ENCODE results near the gene RAB6D. TPM values are rescaled to one million over a fixed set of nuclear protein-coding genes. Genes with fewer than 3 reads are reported as not detected.
A peak's percentile ranks its signal among the peaks of the same experiment; 100 is the strongest.
"Not testable (repeated sequence)": the region's sequence is repeated elsewhere in the genome, so short reads cannot be mapped to it uniquely, and the experiment has no call there.

The RAB6D gene
- total RNA-seq, 1 experiment from 2014 or later: not detected

DNA sequence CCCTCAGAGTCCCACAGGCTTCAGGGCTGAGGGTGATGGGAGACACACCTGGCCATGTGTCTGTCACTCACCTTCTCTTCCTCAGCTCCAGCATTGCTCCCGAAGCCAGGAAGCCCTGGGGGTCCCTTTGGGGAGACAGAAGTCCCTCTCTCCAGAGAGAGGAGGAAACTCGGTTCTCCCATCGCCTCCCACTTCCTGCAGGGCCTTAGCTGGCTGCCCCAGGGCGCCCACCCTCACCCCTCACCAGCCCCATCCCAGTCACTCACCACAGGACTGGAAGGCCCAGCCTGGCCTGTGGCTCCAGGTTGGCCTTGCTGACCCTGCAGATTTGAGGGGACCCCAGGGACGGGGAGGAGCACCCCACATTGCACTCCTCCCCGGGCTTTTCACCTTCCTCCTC lies 2.7 kb upstream of the RAB6D start:
- no peak for DNase-seq (ENCODE audit: low read depth)

- DNase-seq (ENCODE audit: low read depth): no peak
Measured at GRCh38 chr2:131365452-131365851, 1.5 kb upstream of the RAB6D start.

DNA sequence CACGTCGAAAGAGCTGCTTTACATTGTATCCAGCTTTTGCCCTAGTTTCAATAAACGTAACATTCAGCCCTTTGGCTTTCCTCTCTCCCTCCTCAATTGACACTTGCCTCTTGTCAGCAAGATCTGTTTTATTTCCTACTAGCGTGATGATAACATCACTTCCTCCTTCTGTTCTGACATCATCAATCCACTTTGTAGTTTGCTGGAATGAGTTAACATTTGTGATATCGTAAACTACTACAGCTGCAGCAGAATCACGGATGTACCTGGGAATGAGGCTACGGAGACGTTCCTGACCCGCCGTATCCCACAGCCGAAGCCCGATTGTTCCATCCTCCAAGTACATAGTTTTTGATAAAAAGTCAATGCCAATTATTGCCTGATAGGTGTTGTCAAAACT lies 755 bp downstream of the RAB6D start:
- not testable (repeated sequence) for DNase-seq (ENCODE audit: low read depth)

DNA sequence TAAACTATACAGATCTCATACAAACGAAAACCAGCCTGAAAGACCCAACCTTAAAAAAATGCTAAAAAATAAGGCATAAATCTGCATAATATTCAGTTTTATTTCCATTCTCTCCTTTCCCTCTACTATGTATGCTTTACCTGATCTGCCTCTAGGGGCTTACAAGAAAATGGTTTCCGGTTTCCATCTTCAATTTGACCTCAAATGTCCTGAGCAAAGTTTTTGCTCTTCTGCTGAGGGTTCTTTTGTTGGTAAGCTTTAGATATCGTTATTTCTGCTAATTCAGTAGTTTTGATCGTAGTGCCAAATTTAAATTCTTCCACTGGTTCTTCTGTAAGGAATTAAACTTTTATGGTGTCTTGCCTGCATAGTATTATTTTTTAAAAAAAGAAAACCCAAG lies 2.2 kb downstream of the RAB6D start:
- not testable (repeated sequence) for DNase-seq (ENCODE audit: low read depth)

GRCh38 chr2:131353167-131353697 lies 10.7 kb downstream of the RAB6D start:
- DNase-seq (ENCODE audit: low read depth): not testable (repeated sequence)

DNA sequence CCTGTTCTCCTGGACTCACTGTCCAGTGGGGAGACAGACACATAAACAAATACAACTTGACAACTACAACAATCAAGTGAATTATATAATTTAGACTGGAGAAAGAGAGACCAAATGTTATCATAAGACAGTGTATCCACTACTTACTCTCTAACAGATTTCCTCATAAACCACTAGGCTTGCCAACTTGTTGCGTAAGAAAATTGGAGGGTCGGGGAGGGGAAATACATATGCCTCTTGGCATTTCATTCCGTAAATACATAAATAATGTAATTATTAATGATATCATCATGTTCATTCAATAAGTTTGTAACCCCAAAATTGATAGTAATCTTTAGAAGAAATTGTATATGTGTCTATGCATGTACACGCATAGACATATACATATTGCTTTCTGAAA lies 14.9 kb downstream of the RAB6D start:
- DNase-seq (ENCODE audit: low read depth): no peak

DNA sequence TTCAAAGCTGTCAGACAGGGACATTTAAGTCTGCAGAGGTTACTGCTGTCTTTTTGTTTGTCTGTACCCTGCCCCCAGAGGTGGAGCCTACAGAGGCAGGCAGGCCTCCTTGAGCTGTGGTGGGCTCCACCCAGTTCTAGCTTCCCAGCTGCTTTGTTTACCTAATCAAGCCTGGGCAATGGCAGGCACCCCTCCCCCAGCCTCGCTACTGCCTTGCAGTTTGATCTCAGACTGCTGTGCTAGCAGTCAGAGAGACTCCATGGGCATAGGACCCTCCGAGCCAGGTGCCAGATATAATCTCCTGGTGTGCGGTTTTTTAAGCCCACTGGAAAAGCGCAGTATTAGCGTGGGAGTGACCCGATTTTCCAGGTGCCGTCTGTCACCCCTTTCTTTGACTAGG lies 16.9 kb downstream of the RAB6D start:
- DNase-seq (ENCODE audit: low read depth): not testable (repeated sequence)

- DNase-seq (ENCODE audit: low read depth): not testable (repeated sequence)
Measured at GRCh38 chr2:131339307-131339706, 24.7 kb downstream of the RAB6D start.

GRCh38 chr2:131335319-131335718 lies 28.6 kb downstream of the RAB6D start:
- DNase-seq (ENCODE audit: low read depth): peak; percentile 33

- not testable (repeated sequence) for DNase-seq (ENCODE audit: low read depth)
Measured at GRCh38 chr2:131332709-131333108, 31.3 kb downstream of the RAB6D start.

DNA sequence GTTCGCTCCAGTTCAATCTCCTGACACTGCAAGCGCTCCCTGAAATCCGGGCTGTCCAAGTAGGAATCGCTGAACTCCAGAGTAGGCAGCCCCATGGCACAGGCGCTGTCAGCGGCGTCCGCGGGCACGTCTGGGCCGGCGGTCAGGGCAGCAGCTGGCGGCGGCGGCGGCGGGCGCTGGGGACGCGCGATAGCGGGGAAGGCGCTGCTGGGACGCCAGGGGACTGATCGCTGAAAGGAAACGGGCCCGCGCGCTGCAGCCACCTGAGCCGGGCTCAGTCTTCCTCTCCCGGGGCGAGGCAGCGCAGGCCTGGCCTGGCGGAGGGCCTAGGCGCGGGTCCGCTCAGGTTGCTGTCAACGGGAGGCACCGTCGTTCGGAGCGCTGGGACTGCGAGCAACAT lies 33.0 kb downstream of the RAB6D start:
- DNase-seq (ENCODE audit: low read depth): not testable (repeated sequence)

DNA sequence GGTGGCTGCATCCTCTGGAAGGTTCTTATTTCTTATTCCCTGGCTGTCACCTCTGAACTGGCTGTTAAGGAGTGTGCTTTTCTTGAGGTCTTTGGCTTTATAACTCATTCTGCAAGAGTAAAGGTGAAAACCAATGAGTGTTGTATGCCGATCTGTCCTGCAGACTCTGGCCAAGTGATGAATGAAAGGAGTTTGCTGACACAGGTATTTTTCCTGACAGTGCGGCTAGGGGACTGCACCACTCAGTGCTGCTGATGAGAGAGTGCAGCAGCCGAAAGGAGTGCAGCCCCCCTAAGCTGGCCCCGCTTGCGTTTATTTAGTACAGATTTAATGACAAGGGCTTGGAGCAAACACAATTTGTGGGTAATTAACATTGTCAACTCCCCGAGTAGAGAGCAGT lies 41.8 kb downstream of the RAB6D start:
- DNase-seq (ENCODE audit: low read depth): no peak

GRCh38 chr2:131321344-131321743 lies 42.6 kb downstream of the RAB6D start:
- DNase-seq (ENCODE audit: low read depth): not testable (repeated sequence)

DNA sequence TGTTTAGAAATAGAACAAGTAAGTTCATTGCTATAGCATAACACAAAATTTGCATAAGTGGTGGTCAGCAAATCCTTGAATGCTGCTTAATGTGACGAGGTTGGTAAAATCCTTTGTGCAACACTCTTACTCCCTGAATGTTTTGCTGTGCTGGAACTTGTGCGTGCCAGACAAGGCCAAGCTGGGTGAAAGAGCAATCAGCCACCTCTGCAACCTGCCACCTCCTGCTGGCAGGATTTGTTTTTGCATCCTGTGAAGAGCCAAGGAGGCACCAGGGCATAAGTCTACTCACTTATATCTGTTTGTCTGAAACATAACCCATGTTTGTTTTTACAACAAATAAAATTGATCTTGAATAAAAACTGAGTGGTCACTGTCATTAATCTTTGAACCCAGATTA lies 53.0 kb downstream of the RAB6D start:
- not testable (repeated sequence) for DNase-seq (ENCODE audit: low read depth)

Other genes with a start within 250 kb of the RAB6D start
- not detected in 2 replicates for gene POTEE, start 154.6 kb downstream of the RAB6D start, total RNA-seq (2014; rRNA removed; shearing (Covaris generic))
- gene TUBA3D, start 112.0 kb upstream of the RAB6D start, total RNA-seq (2014; rRNA removed; shearing (Covaris generic)): not detected in 2 replicates
- 86.9 and 137 TPM in 2 replicates for gene MZT2A, start 128.2 kb upstream of the RAB6D start, total RNA-seq (2014; rRNA removed; shearing (Covaris generic))
- gene CCDC74A, start 163.7 kb upstream of the RAB6D start, total RNA-seq (2014; rRNA removed; shearing (Covaris generic)): 33.9 and 41.9 TPM in 2 replicates